Panc1 (cell line): ENCODE measurements around the gene RNASE7. TPM values are rescaled to one million over a fixed set of nuclear protein-coding genes. Genes with fewer than 3 reads are reported as not detected.

ENCODE experiments used
- ATAC-seq: fragments of 200-7000 bp; cut with Tn5 transposase; 2 replicates; pipeline ENCODE4 v1.9.1; 2020; ENCODE audit warnings: mild to moderate bottlenecking, moderate library complexity
- BruUV-seq: library from RNA; stranded (reverse); fragments of 400-500 nt; replicated peaks from 2 replicates; lab custom pipeline; 2021; lab: Mats Ljungman, UMichigan
- CTCF ChIA-PET: fragments of 300-600 bp; sonication (Branson Sonifier 250); formaldehyde crosslinking; loops from one replicate; lab custom pipeline; 2022; ENCODE audit warnings: antibody characterized with exemption; lab: Charles Lee
- POLR2A ChIA-PET: fragments of 300-600 bp; sonication (Branson Sonifier 250); formaldehyde crosslinking; loops from one replicate; lab custom pipeline; 2022; ENCODE audit warnings: antibody characterized with exemption; lab: Charles Lee
- DNase-seq: peaks from one replicate; pipeline ENCODE4 v3.0.0-alpha.2; 2010; ENCODE audit warnings: low read depth, low spot score
- H3K27ac ChIP-seq: 2 replicates; pipeline ENCODE4 v1.5.1; 2011; ENCODE audit warnings: mild to moderate bottlenecking, low read length, inconsistent platforms
- H3K27me3 ChIP-seq: fragments of 200-500 bp; sonication (Bioruptor generic); 2 replicates; pipeline ENCODE4 v1.6.0; 2014; ENCODE audit warnings: low read length, inconsistent platforms; ENCODE audit not compliant: control insufficient read depth, insufficient read depth
- H3K36me3 ChIP-seq: fragments of 200-500 bp; sonication (Bioruptor generic); 2 replicates; pipeline ENCODE4 v1.5.1; 2014; ENCODE audit warnings: inconsistent platforms, mild to moderate bottlenecking, low read length, moderate library complexity; ENCODE audit not compliant: control insufficient read depth, insufficient read depth
- H3K4me1 ChIP-seq: 2 replicates; pipeline ENCODE4 v1.5.1; 2011; ENCODE audit warnings: inconsistent platforms, mild to moderate bottlenecking, low read length, moderate library complexity; ENCODE audit not compliant: control insufficient read depth, insufficient read depth
- H3K4me3 ChIP-seq, 2 experiments: 2 replicates each; pipeline ENCODE4 v1.5.1; 2011 to 2012; ENCODE audit warnings: low read depth in 2 of 2, low read length in 2 of 2, mild to moderate bottlenecking in 2 of 2, inconsistent platforms in 1 of 2, moderate library complexity in 1 of 2
- H3K9me3 ChIP-seq: fragments of 200-500 bp; sonication (Bioruptor generic); 2 replicates; pipeline ENCODE4 v1.5.1; 2014; ENCODE audit warnings: low read depth, mild to moderate bottlenecking, inconsistent platforms, low read length, moderate library complexity; ENCODE audit not compliant: control insufficient read depth, insufficient read depth
- POLR2AphosphoS5 ChIP-seq: IDR thresholded peaks from 2 replicates; pipeline ENCODE4 v1.6.1; 2012; ENCODE audit warnings: mild to moderate bottlenecking, low read depth, low read length, moderate library complexity
- SIN3A ChIP-seq: IDR thresholded peaks from 2 replicates; pipeline ENCODE4 v1.6.1; 2012; ENCODE audit warnings: low read depth, mild to moderate bottlenecking, low read length, moderate library complexity, borderline replicate concordance; ENCODE audit not compliant: insufficient read depth
- TCF7L2 ChIP-seq: IDR thresholded peaks from 2 replicates; pipeline ENCODE4 v1.6.1; 2011; ENCODE audit warnings: mild to moderate bottlenecking, low read depth, low read length, inconsistent platforms
- in situ Hi-C: cut with HindIII; loops from 2 replicates; pipeline ENCODE4 v1.10.0; 2016; ENCODE audit warnings: low sequenced_read_pairs, low pct_unique_long_range_greater_than_20kb
- intact Hi-C: fragments of 100-400 bp; cut with micrococcal nuclease; formaldehyde crosslinking; loops from one replicate; pipeline ENCODE4 v1.10.0; 2022; ENCODE audit not compliant: unreplicated experiment
- total RNA-seq: library from RNA; stranded (reverse); gene quantifications from one replicate; pipeline ENCODE4 v1.2.1, GENCODE V29; 2021; ENCODE audit not compliant: unreplicated experiment
- TF ChIP-seq, protein P1 (sequence below): fragments of 450-650 bp; IDR thresholded peaks from 2 replicates; pipeline ENCODE4 v1.5.1; 2017; ENCODE audit warnings: mild to moderate bottlenecking
- TF ChIP-seq, protein P2 (sequence below), 2 experiments: IDR thresholded peaks; 2 replicates each; pipeline ENCODE4 v1.6.1; 2011 to 2012; ENCODE audit warnings: low read depth in 2 of 2, control low read depth in 1 of 2, low read length in 1 of 2, mild to moderate bottlenecking in 1 of 2, moderate library complexity in 1 of 2; ENCODE audit not compliant: insufficient read depth in 1 of 2

The RNASE7 gene
- total RNA-seq, 1 experiment from 2014 or later, result not detected

DNA sequence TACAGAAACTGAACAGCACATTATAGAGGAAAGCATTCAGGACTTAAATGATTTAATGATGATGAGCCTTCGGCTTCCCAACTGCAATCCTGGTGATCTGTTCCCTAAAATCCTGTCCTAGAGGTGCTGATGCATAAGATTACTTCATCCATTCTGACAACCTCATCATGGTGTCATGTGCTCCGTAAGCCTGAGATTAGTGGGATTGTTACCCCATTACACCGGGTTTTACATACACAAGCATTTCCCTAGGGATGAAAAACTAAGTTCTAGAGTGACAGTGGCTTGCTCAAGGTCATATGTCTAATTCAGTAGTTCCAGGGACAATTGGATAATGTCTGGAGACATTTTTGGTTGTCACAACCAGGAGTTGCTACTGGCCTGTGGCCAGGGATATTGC is 5.0 kb upstream of the RNASE7 start:
- Histone ChIP-seq H3K4me1 (no peaks in the 10 kb centered on the region), H3K36me3 (no peaks in the 10 kb centered on the region), H3K27me3 (no peaks in the 10 kb centered on the region; the same call in none of the 2 replicates), H3K4me3 (no peak overlapping the region), H3K27ac (no peak overlapping the region), H3K9me3 (no peaks in the 10 kb centered on the region)
- CTCF ChIA-PET, result no interaction called here
- TF ChIP-seq, protein P1, sequence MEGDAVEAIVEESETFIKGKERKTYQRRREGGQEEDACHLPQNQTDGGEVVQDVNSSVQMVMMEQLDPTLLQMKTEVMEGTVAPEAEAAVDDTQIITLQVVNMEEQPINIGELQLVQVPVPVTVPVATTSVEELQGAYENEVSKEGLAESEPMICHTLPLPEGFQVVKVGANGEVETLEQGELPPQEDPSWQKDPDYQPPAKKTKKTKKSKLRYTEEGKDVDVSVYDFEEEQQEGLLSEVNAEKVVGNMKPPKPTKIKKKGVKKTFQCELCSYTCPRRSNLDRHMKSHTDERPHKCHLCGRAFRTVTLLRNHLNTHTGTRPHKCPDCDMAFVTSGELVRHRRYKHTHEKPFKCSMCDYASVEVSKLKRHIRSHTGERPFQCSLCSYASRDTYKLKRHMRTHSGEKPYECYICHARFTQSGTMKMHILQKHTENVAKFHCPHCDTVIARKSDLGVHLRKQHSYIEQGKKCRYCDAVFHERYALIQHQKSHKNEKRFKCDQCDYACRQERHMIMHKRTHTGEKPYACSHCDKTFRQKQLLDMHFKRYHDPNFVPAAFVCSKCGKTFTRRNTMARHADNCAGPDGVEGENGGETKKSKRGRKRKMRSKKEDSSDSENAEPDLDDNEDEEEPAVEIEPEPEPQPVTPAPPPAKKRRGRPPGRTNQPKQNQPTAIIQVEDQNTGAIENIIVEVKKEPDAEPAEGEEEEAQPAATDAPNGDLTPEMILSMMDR, result no peak
- TF ChIP-seq SIN3A, result no peak
- TF ChIP-seq, protein P2, sequence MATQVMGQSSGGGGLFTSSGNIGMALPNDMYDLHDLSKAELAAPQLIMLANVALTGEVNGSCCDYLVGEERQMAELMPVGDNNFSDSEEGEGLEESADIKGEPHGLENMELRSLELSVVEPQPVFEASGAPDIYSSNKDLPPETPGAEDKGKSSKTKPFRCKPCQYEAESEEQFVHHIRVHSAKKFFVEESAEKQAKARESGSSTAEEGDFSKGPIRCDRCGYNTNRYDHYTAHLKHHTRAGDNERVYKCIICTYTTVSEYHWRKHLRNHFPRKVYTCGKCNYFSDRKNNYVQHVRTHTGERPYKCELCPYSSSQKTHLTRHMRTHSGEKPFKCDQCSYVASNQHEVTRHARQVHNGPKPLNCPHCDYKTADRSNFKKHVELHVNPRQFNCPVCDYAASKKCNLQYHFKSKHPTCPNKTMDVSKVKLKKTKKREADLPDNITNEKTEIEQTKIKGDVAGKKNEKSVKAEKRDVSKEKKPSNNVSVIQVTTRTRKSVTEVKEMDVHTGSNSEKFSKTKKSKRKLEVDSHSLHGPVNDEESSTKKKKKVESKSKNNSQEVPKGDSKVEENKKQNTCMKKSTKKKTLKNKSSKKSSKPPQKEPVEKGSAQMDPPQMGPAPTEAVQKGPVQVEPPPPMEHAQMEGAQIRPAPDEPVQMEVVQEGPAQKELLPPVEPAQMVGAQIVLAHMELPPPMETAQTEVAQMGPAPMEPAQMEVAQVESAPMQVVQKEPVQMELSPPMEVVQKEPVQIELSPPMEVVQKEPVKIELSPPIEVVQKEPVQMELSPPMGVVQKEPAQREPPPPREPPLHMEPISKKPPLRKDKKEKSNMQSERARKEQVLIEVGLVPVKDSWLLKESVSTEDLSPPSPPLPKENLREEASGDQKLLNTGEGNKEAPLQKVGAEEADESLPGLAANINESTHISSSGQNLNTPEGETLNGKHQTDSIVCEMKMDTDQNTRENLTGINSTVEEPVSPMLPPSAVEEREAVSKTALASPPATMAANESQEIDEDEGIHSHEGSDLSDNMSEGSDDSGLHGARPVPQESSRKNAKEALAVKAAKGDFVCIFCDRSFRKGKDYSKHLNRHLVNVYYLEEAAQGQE (IDR thresholded peaks at IDR 0.05; ENCODE audit: insufficient read depth in 1 of 2, low read depth in 2 of 2, low read length in 1 of 2), result no peak
- TF ChIP-seq POLR2AphosphoS5, result no peak
- no peak for TF ChIP-seq TCF7L2
- intact Hi-C loops, result no loop called here
- POLR2A ChIA-PET, result no interaction called here
- no TSS peak for BruUV-seq
- DNase-seq, result no peak
- no peak for ATAC-seq
- in situ Hi-C loops, result no loop called here

- Histone ChIP-seq H3K27ac (no peak overlapping the region), H3K27me3 (no peaks in the 10 kb centered on the region; the same call in none of the 2 replicates), H3K9me3 (no peaks in the 10 kb centered on the region), H3K36me3 (no peaks in the 10 kb centered on the region), H3K4me3 (no peak overlapping the region), H3K4me1 (no peaks in the 10 kb centered on the region)
- ATAC-seq (no peak), DNase-seq (no peak)
- TF ChIP-seq, protein P1, result no peak
- TF ChIP-seq, protein P2 (IDR thresholded peaks at IDR 0.05; ENCODE audit: insufficient read depth in 1 of 2, low read depth in 2 of 2, low read length in 1 of 2), result no peak
- TF ChIP-seq POLR2AphosphoS5, result no peak
- TF ChIP-seq SIN3A, result no peak
- TF ChIP-seq TCF7L2, result no peak
- ChIA-PET POLR2A (no interaction called here), CTCF (interaction anchor here (2.8 kb wide), 1 partner anchor 24 kb away, joined by 33 read pairs; no protein-coding TSS in a partner anchor)
- BruUV-seq, result no TSS peak
- intact Hi-C loops, result no loop called here
- in situ Hi-C loops, result no loop called here
These were observed 3.4 kb upstream of the RNASE7 start for GRCh38 chr14:21038441-21039422.
